ENCODE results near the gene ZMYND8. TPM values are rescaled to one million over a fixed set of nuclear protein-coding genes. Genes with fewer than 3 reads are reported as not detected.

Gene ZMYND8
- total and polyA plus RNA-seq, 10 of the 15 experiments (the other 5 are each of a cell fraction or from before 2014, with no cell fraction given), result 12.9 to 54.8 (median 23.1) TPM

GRCh38 chr20:47332381-47333206 lies 23.9 kb downstream of the ZMYND8 start:
- intact Hi-C loops (cut with micrococcal nuclease; ENCODE audit: unreplicated experiment), result no loop called here
- ChIA-PET RAD21 (ENCODE audit: unreplicated experiment) (interaction anchor here (0.6 kb wide), 1 partner anchor 297 kb away, joined by 3 read pairs; no protein-coding TSS in a partner anchor), POLR2A (no interaction called here), CTCF (no interaction called here), SMC1A (ENCODE audit: uncharacterized antibody, unreplicated experiment) (interaction anchor here (1.3 kb wide), 1 partner anchor 15 kb away, joined by 3 read pairs; no protein-coding TSS in a partner anchor)
- H4K20me1 ChIP-seq (ENCODE audit: control insufficient read depth, insufficient read depth), result peaks cover 22% of the 10 kb centered on the region
- H3K9me3 ChIP-seq (replicated peaks; ENCODE audit: control insufficient read depth, insufficient read depth, low read length), result no peaks in the 10 kb centered on the region
- no peak overlapping the region for H3K4me2 ChIP-seq (ENCODE audit: control insufficient read depth, insufficient read depth)
- no peaks in the 10 kb centered on the region for H3K27me3 ChIP-seq (replicated peaks in 1 of 2; ENCODE audit: control insufficient read depth in 2 of 2, insufficient read depth in 2 of 2, low read length in 1 of 2)
- no peak overlapping the region for H3K9ac ChIP-seq (ENCODE audit: control insufficient read depth, insufficient read depth, low read length)
- DNase-seq (ENCODE audit: low read depth, low spot score) (no peak), FAIRE-seq (no peak), ATAC-seq (no peak)
- no peak overlapping the region for H3K4me3 ChIP-seq
- peaks cover 7% of the 10 kb centered on the region for H3K4me1 ChIP-seq (ENCODE audit: control insufficient read depth, insufficient read depth, low read length)
- 84% methylated on average over 8 of the region's 8 CpGs for WGBS (ENCODE audit: insufficient coverage, insufficient replicate concordance, low lambda C conversion rate, missing lambda C conversion rate)
- H3K27ac ChIP-seq (ENCODE audit: control insufficient read depth, insufficient read depth), result no peak overlapping the region
- peaks cover 21 to 24% of the 10 kb centered on the region in 2 experiments; a peak in 3 of 4 replicates for H3K36me3 ChIP-seq (ENCODE audit: control insufficient read depth in 2 of 2, insufficient read depth in 2 of 2, low read length in 1 of 2)
- BruUV-seq (replicated peaks), result no TSS peak
- H2AFZ ChIP-seq (ENCODE audit: control insufficient read depth, low read depth, low read length), result no peak overlapping the region
- peak; percentile 31 for TF ChIP-seq NFXL1 (IDR thresholded peaks at IDR 0.05; ENCODE audit: borderline replicate concordance)
- TF ChIP-seq PBX3 (IDR thresholded peaks at IDR 0.05; ENCODE audit: insufficient replicate concordance, low read depth, low read length), result no peak
- H3K79me2 ChIP-seq (ENCODE audit: control insufficient read depth, insufficient read depth, low read length), result peaks cover 80% of the 10 kb centered on the region
- in situ Hi-C loops (cut with MboI), result no loop called here

Measured in GM12878 (cell line).